22Rv1 (cell line): ENCODE measurements around the gene NCK2.

ENCODE experiments used
- ZFX ChIP-seq: fragments of 450-650 bp; IDR thresholded peaks from 2 replicates; pipeline ENCODE4 v1.6.1; 2017; ENCODE audit warnings: antibody characterized with exemption, borderline replicate concordance
- TF ChIP-seq, protein P1 (sequence below): fragments of 450-650 bp; IDR thresholded peaks from 2 replicates; pipeline ENCODE4 v1.5.1; 2017; ENCODE audit warnings: mild to moderate bottlenecking

DNA sequence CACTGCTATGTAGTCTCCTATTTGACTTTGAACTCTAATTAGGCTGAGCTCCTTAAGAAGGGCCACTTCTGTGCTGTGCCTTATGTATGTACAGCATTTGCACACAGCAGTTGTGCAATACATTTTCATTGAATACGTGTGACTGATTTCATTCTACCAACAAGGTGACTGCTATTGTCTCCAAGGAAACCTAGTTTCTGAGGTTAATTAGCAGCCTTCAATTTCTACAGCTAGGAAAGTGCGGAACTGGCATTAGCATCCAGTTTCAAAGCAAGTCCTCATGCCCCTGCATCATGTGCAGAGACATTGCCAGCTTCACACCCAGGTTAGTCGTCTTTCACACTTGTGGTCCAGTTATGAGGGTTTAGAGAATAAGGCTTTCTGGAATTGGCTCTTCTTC lies 58.6 kb downstream of the NCK2 start:
- TF ChIP-seq, protein P1, sequence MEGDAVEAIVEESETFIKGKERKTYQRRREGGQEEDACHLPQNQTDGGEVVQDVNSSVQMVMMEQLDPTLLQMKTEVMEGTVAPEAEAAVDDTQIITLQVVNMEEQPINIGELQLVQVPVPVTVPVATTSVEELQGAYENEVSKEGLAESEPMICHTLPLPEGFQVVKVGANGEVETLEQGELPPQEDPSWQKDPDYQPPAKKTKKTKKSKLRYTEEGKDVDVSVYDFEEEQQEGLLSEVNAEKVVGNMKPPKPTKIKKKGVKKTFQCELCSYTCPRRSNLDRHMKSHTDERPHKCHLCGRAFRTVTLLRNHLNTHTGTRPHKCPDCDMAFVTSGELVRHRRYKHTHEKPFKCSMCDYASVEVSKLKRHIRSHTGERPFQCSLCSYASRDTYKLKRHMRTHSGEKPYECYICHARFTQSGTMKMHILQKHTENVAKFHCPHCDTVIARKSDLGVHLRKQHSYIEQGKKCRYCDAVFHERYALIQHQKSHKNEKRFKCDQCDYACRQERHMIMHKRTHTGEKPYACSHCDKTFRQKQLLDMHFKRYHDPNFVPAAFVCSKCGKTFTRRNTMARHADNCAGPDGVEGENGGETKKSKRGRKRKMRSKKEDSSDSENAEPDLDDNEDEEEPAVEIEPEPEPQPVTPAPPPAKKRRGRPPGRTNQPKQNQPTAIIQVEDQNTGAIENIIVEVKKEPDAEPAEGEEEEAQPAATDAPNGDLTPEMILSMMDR = no peak
- TF ChIP-seq ZFX = no peak
